ENCODE measurements around the gene RIPOR1.

- TF ChIP-seq EZH2 (IDR thresholded peaks at IDR 0.05; ENCODE audit: insufficient read depth, poor library complexity, severe bottlenecking) (no peak), EZH2phosphoT487 (IDR thresholded peaks at IDR 0.05; ENCODE audit: insufficient read depth, low read depth) (no peak)
These were observed 32.3 kb downstream of the RIPOR1 start for GRCh38 chr16:67560827-67561342.

All from GM23248 (cell line).